K562 (cell line): ENCODE results near the gene ERMP1. TPM values are rescaled to one million over a fixed set of nuclear protein-coding genes. Genes with fewer than 3 reads are reported as not detected.

ENCODE experiments used
- ATAC-seq: fragments of 200-7000 bp; cut with Tn5 transposase; 3 replicates; pipeline ENCODE4 v1.9.1; 2020; ENCODE audit warnings: moderate library complexity
- BruUV-seq: library from RNA; stranded (reverse); fragments of 400-500 nt; replicated peaks from 2 replicates; lab custom pipeline; 2021; lab: Mats Ljungman, UMichigan
- CTCF ChIA-PET: fragments of 300-600 bp; formaldehyde crosslinking; extraction: SDS; loops from one replicate; lab custom pipeline; 2021; ENCODE audit warnings: low intra/inter-chr PET ratio; lab: Yijun Ruan, JAX
- POLR2A ChIA-PET: fragments of 300-600, 350-650 bp; sonication (Branson Sonifier 250); formaldehyde crosslinking; extraction: SDS; loops from one replicate; lab custom pipeline; 2021; ENCODE audit warnings: antibody characterized with exemption, inconsistent platforms; lab: Yijun Ruan, JAX
- DNase-seq, 4 experiments: peaks; one replicate each; pipeline versions ENCODE4 v3.0.0 to v3.0.0-alpha.2; 2011 to 2018; ENCODE audit warnings: low spot score in 3 of 4, mixed read lengths in 3 of 4; ENCODE audit errors: extremely low read depth in 1 of 4
- FAIRE-seq: peaks from 2 replicates; lab custom pipeline; 2011; peaks lifted over from hg19 to GRCh38; lab: Jason Lieb, UNC
- H2AFZ ChIP-seq: 2 replicates; pipeline ENCODE4 v1.6.0; 2011; ENCODE audit warnings: low read depth, low read length, control low read depth, inconsistent platforms
- H3K27ac ChIP-seq: fragments of 200-600 bp; 3 replicates; pipeline ENCODE4 v1.8.0; 2011; ENCODE audit warnings: low read depth, mild to moderate bottlenecking, control low read depth, inconsistent platforms, low read length, moderate library complexity, mixed read lengths; ENCODE audit errors: extremely low read depth
- H3K27me3 ChIP-seq, 2 experiments: fragments of 300-600 bp in 1 of 2; 2 replicates in 1 of 2; 3 replicates in 1 of 2; pipeline versions ENCODE4 v1.6.0 to v1.8.0; 2011; ENCODE audit warnings: inconsistent platforms in 2 of 2, low read length in 2 of 2, mild to moderate bottlenecking in 1 of 2, mixed read lengths in 1 of 2, moderate library complexity in 1 of 2; ENCODE audit not compliant: control insufficient read depth in 2 of 2, insufficient read depth in 2 of 2
- H3K36me3 ChIP-seq: fragments of 300-600 bp; 3 replicates; pipeline ENCODE4 v1.8.0; 2011; ENCODE audit warnings: mild to moderate bottlenecking, low read length, inconsistent platforms; ENCODE audit not compliant: control insufficient read depth, insufficient read depth
- H3K4me1 ChIP-seq, 2 experiments: fragments of 200-600 bp in 1 of 2; replicated peaks in 1 of 2; 2 replicates in 1 of 2; 3 replicates in 1 of 2; pipeline versions ENCODE4 v1.5.1 to v1.8.0; 2011; ENCODE audit warnings: inconsistent platforms in 2 of 2, low read length in 2 of 2, mild to moderate bottlenecking in 1 of 2, mixed read lengths in 1 of 2, moderate library complexity in 1 of 2; ENCODE audit not compliant: control insufficient read depth in 2 of 2, insufficient read depth in 2 of 2
- H3K4me2 ChIP-seq: 2 replicates; pipeline ENCODE4 v1.6.1; 2011; ENCODE audit warnings: low read length, control low read depth, inconsistent platforms, mixed read lengths; ENCODE audit not compliant: insufficient read depth
- H3K4me3 ChIP-seq: fragments of 200-600 bp; sonication (generic), shearing (Covaris generic); 2 replicates; pipeline ENCODE4 v1.5.1; 2016; ENCODE audit warnings: control low read depth, inconsistent platforms
- H3K79me2 ChIP-seq: fragments of 200-600 bp; 3 replicates; pipeline ENCODE4 v1.8.0; 2011; ENCODE audit warnings: low read length, inconsistent platforms; ENCODE audit not compliant: control insufficient read depth, insufficient read depth
- H3K9ac ChIP-seq, 2 experiments: 2 replicates each; pipeline versions ENCODE4 v1.6.0 to v1.6.1; 2011; ENCODE audit warnings: low read depth in 2 of 2, low read length in 2 of 2, control low read depth in 1 of 2, inconsistent platforms in 1 of 2, mild to moderate bottlenecking in 1 of 2, mixed read lengths in 1 of 2; ENCODE audit not compliant: insufficient read depth in 1 of 2
- H3K9me1 ChIP-seq: one replicate; pipeline ENCODE4 v1.6.0; 2011; ENCODE audit warnings: inconsistent platforms, mild to moderate bottlenecking, low read length, moderate library complexity; ENCODE audit not compliant: control insufficient read depth, insufficient read depth
- H3K9me3 ChIP-seq: replicated peaks from 2 replicates; pipeline ENCODE4 v1.5.1; 2011; ENCODE audit warnings: low read depth, low read length, inconsistent platforms; ENCODE audit not compliant: control insufficient read depth, insufficient read depth
- H4K20me1 ChIP-seq: replicated peaks from 2 replicates; pipeline ENCODE4 v1.6.1; 2011; ENCODE audit warnings: low read length, inconsistent platforms, mixed read lengths; ENCODE audit not compliant: control insufficient read depth, insufficient read depth
- ARNT ChIP-seq, 2 experiments: fragments of 450-650 bp; IDR thresholded peaks; 2 replicates each; pipeline ENCODE4 v1.6.1; 2016; ENCODE audit warnings: mild to moderate bottlenecking in 1 of 2
- CAMTA2 ChIP-seq: fragments of 250-450 bp; sonication (Bioruptor Pico); conservative IDR thresholded peaks from 2 replicates; pipeline ENCODE4 v1.5.1; 2022
- DIDO1 ChIP-seq: fragments of 450-650 bp; IDR thresholded peaks from 2 replicates; pipeline ENCODE4 v1.6.1; 2016; ENCODE audit warnings: low read depth, missing biosample characterization, missing genetic modification characterization
- HLTF ChIP-seq: fragments of 450-650 bp; IDR thresholded peaks from 2 replicates; pipeline ENCODE4 v1.6.1; 2016
- IFI16 ChIP-seq: fragments of 250-450 bp; sonication (Bioruptor Pico); IDR thresholded peaks from 2 replicates; pipeline ENCODE4 v2.1.2; 2022; ENCODE audit warnings: mild to moderate bottlenecking, inconsistent platforms
- RAD51 ChIP-seq: fragments of 450-650 bp; IDR thresholded peaks from 2 replicates; pipeline ENCODE4 v1.7.1; 2016; ENCODE audit warnings: low read depth, mild to moderate bottlenecking, borderline replicate concordance
- SPI1 ChIP-seq: IDR thresholded peaks from 2 replicates; pipeline ENCODE4 v1.6.1; 2011; ENCODE audit warnings: low read depth, low read length, control low read depth, borderline replicate concordance
- ZNF143 ChIP-seq: sonication (generic); formaldehyde crosslinking; IDR thresholded peaks from 2 replicates; pipeline ENCODE4 v1.9.0; 2022; ENCODE audit warnings: mild to moderate bottlenecking, missing genetic modification reagents
- WGBS: fragments of 100-300 bp; shearing (Covaris generic); methylation state at CpG from one replicate; pipeline ENCODE4 v1.1.6; 2016; ENCODE audit warnings: low coverage, mixed read lengths; ENCODE audit not compliant: insufficient coverage; ENCODE audit errors: missing lambda C conversion rate; 5-methylcytosine and 5-hydroxymethylcytosine counted together
- in situ Hi-C: fragments of 300-500 bp; cut with MboI; formaldehyde crosslinking; loops from 4 replicates; pipeline ENCODE4 v1.15.0; 2018; ENCODE audit warnings: inconsistent platforms, mixed read lengths
- intact Hi-C: fragments of 100-400 bp; cut with micrococcal nuclease; formaldehyde crosslinking; loops from 2 replicates; pipeline ENCODE4 v1.14.2; 2022
- polyA plus RNA-seq, 8 experiments: library from polyadenylated mRNA; depleted of rRNA in 4 of 8; stranded (reverse) in 5 of 8; unstranded in 3 of 8; fragments of >200 nt; fragmentation: Nextera tagmentation in 2 of 8; fragmentation: Illumina TruSeq in 1 of 8; extraction: Ambion mirVana in 2 of 8; extraction: Trizol in 1 of 8; gene quantifications; 2 replicates each; pipeline versions ENCODE4 v1.2.1 to v1.2.3, GENCODE V29; 2011 to 2014; ENCODE audit warnings: inconsistent platforms in 1 of 8, missing spikeins in 1 of 8
- total RNA-seq, 7 experiments: library from RNA; depleted of rRNA in 6 of 7; stranded (reverse); fragments of >200 nt in 6 of 7; fragmentation: Illumina TruSeq in 2 of 7; extraction: Trizol in 2 of 7; gene quantifications; 2 replicates each; pipeline versions ENCODE4 v1.2.1 to v1.2.3, GENCODE V29; 2011 to 2021; ENCODE audit warnings: low replicate concordance in 1 of 7

The ERMP1 gene
- total and polyA plus RNA-seq, 9 of the 15 experiments (the other 6 are each of a cell fraction or from before 2014, with no cell fraction given) = 2.5 to 26.3 (median 12.6) TPM

GRCh38 chr9:5850724-5851122 is 17.8 kb upstream of the ERMP1 start:
- FAIRE-seq (no peak), DNase-seq (no peak), ATAC-seq (peak; percentile 21; the same call in 2 of the 3 replicates)
- BruUV-seq = no TSS peak
- Histone ChIP-seq H3K27ac (peak overlapping the region; percentile 22; the same call in 1 of the 3 replicates), H3K36me3 (no peaks in the 10 kb centered on the region), H2AFZ (no peak overlapping the region), H3K9ac (no peak overlapping the region), H3K9me3 (no peaks in the 10 kb centered on the region), H3K4me2 (no peak overlapping the region), H3K9me1 (no peaks in the 10 kb centered on the region), H3K27me3 (no peaks in the 10 kb centered on the region), H3K4me1 (peaks cover 7 to 32% of the 10 kb centered on the region in 2 experiments; a peak in 4 of 5 replicates), H3K4me3 (no peak overlapping the region), H3K79me2 (no peaks in the 10 kb centered on the region), H4K20me1 (no peaks in the 10 kb centered on the region; the same call in 1 of the 2 replicates)
- POLR2A ChIA-PET = interaction anchor here (0.7 kb wide), 1 partner anchor 18 kb away, joined by 5 read pairs; the partner anchor contains the start of gene ERMP1
- TF ChIP-seq DIDO1 (tag) (no peak), RAD51 (no peak)
- in situ Hi-C loops (no loop called here), intact Hi-C loops (no loop called here)
- CTCF ChIA-PET = interaction anchor here (0.9 kb wide), 1 partner anchor 19 kb away, joined by 3 read pairs; no protein-coding TSS in a partner anchor

- Histone ChIP-seq H3K27me3 (no peaks in the 10 kb centered on the region), H3K4me1 (peaks cover 12 to 43% of the 10 kb centered on the region in 2 experiments; a peak in 4 of 5 replicates), H3K9me3 (no peaks in the 10 kb centered on the region), H3K4me2 (no peak overlapping the region), H4K20me1 (no peaks in the 10 kb centered on the region; the same call in 1 of the 2 replicates), H3K9ac (no peak overlapping the region), H3K27ac (no peak overlapping the region), H2AFZ (no peak overlapping the region), H3K79me2 (no peaks in the 10 kb centered on the region), H3K36me3 (no peaks in the 10 kb centered on the region), H3K9me1 (no peaks in the 10 kb centered on the region), H3K4me3 (no peak overlapping the region)
- in situ Hi-C loops = no loop called here
- 21% methylated on average over 2 of the region's 3 CpGs for WGBS
- DNase-seq (no peak), FAIRE-seq (no peak), ATAC-seq (no peak)
- POLR2A ChIA-PET = interaction anchor here (0.9 to 1.1 kb wide), 2 partner anchors 12 to 15 kb away, joined by 3 to 5 read pairs; no protein-coding TSS in a partner anchor
- intact Hi-C loops = no loop called here
- TF ChIP-seq CAMTA2 (CRISPR knock-in tag) (no peak), HLTF (no peak), ARNT (IDR thresholded peaks at IDR 0.05) (no peak), SPI1 (no peak), IFI16 (CRISPR knock-in tag) (no peak), ZNF143 (CRISPR knock-in tag) (no peak)
- CTCF ChIA-PET = no interaction called here
- no TSS peak for BruUV-seq
These were observed 15.5 kb upstream of the ERMP1 start for GRCh38 chr9:5848372-5848882.
